Subcutaneous adipose tissue (tissue), 4 donors: Measurements from ENCODE around the gene ANO2. TPM values are rescaled to one million over a fixed set of nuclear protein-coding genes. Genes with fewer than 3 reads are reported as not detected.

Experiments
- CTCF ChIP-seq: fragments of 450-650 bp; IDR thresholded peaks from one replicate; pipeline ENCODE4 v1.5.1; 2016; ENCODE audit warnings: low read depth, mild to moderate bottlenecking, control low read depth, antibody characterized with exemption, moderate library complexity
- total RNA-seq, 4 donors: library from RNA; depleted of rRNA; stranded (reverse); fragments of >200 nt; gene quantifications; one replicate each; pipeline ENCODE4 v1.1.0, GENCODE V29; 2016

ANO2 gene
- total RNA-seq, 4 donors from 2014 or later = 9.3 to 69.3 (median 21.8) TPM

GRCh38 chr12:5915511-5915910 lies 29.5 kb downstream of the ANO2 start:
- TF ChIP-seq CTCF = no peak

GRCh38 chr12:5914387-5915149 lies 30.5 kb downstream of the ANO2 start:
- TF ChIP-seq CTCF = no peak

GRCh38 chr12:5913387-5913786 lies 31.7 kb downstream of the ANO2 start:
- TF ChIP-seq CTCF = no peak

- no peak for TF ChIP-seq CTCF
These were observed 32.4 kb downstream of the ANO2 start for GRCh38 chr12:5912437-5913334.

GRCh38 chr12:5912011-5912410 lies 33.0 kb downstream of the ANO2 start:
- no peak for TF ChIP-seq CTCF

- no peak for TF ChIP-seq CTCF
These were observed 34.1 kb downstream of the ANO2 start for GRCh38 chr12:5910790-5911548.

- TF ChIP-seq CTCF = no peak
These were observed 35.5 kb downstream of the ANO2 start for GRCh38 chr12:5909560-5909959.
